Pancreas (tissue), 10 donors: Measurements from ENCODE around the gene ANTXR1. TPM values are rescaled to one million over a fixed set of nuclear protein-coding genes. Genes with fewer than 3 reads are reported as not detected.

ENCODE experiments used
- ATAC-seq, 4 donors: fragments of 200-7000 bp; cut with Tn5 transposase; one replicate each; pipeline versions ENCODE4 v1.8.0 to v1.9.1; 2020; ENCODE audit warnings: mild to moderate bottlenecking in 4 of 4, moderate library complexity in 4 of 4
- DNase-seq, 6 donors: peaks; one replicate each; pipeline ENCODE4 v3.0.0-alpha.2; 2020
- FAIRE-seq: peaks from 2 replicates; lab custom pipeline; 2012; peaks lifted over from hg19 to GRCh38; lab: Jason Lieb, UNC
- H3K27ac ChIP-seq, 4 donors: fragments of 200-600 bp; sonication (generic); 1 replicate in 3 of 4; 2 replicates in 1 of 4; pipeline versions ENCODE4 v1.5.0 to v1.8.0; 2020
- H3K27me3 ChIP-seq, 4 donors: fragments of 200-600 bp; one replicate each; pipeline ENCODE4 v1.8.0; 2021
- H3K36me3 ChIP-seq, 3 donors: fragments of 200-600 bp; sonication (generic) in 1 of 3; one replicate each; pipeline versions ENCODE4 v1.5.0 to v1.8.0; 2020 to 2021
- H3K4me1 ChIP-seq, 3 donors: fragments of 200-600 bp; one replicate each; pipeline ENCODE4 v1.8.0; 2021
- H3K4me3 ChIP-seq, 4 donors: fragments of 200-600 bp; sonication (generic) in 2 of 4; one replicate each; pipeline versions ENCODE4 v1.5.0 to v1.8.0; 2020 to 2021
- H3K9me3 ChIP-seq, 4 donors: fragments of 200-600 bp; one replicate each; pipeline ENCODE4 v1.8.0; 2021
- WGBS, 2 donors: extraction: QIAGEN DNeasy Blood & Tissue Kit; methylation state at CpG; one replicate each; pipeline ENCODE4 v1.1.7; 2013; 5-methylcytosine and 5-hydroxymethylcytosine counted together
- intact Hi-C, 3 donors: fragments of 100-400 bp; cut with DNase I; formaldehyde crosslinking; loops; one replicate each; pipeline versions ENCODE4 v1.11.1 to v1.14.2; 2022
- polyA plus RNA-seq, 2 donors: library from polyadenylated mRNA; stranded (reverse); fragments of 200-250 nt; gene quantifications; one replicate each; pipeline ENCODE4 v1.2.3, GENCODE V29; 2013
- total RNA-seq, 6 donors: library from RNA; stranded (reverse); fragmentation: NEBNext Ultra II Directional in 4 of 6; extraction: Animal tissue kit (Norgen Biotek cat#: 25700) in 4 of 6; gene quantifications; one replicate each; pipeline versions ENCODE4 v1.2.1 to v1.2.4, GENCODE V29; 2021 to 2023
- TF ChIP-seq, protein P1 (sequence below), 4 donors: fragments of 200-600 bp; sonication (generic) in 3 of 4; IDR thresholded peaks; one replicate each; pipeline versions ENCODE4 v1.5.0 to v1.8.0; 2021; ENCODE audit warnings: antibody characterized with exemption in 4 of 4
- donor health status: healthy with polysubstance abuse.
- donor health status: DM: no; HTN: no; CAD: no; lungs with moderate emphysema.
- donor health status: DM: no; HTN: no; CAD: no.
- donor health status: control.
- donor health status: control.
- donor health status: Bipolar disorder and iron deficiency.
- donor health status: DM: yes; HTN: yes; CAD: no.
- donor health status: DM: no; HTN: no; CAD: no.
- donor health status: DM: no; HTN: no; CAD: no.
- donor health status: DM: yes; HTN: yes; CAD: no.

The ANTXR1 gene
- total and polyA plus RNA-seq, 8 donors = 1.7 to 23.4 (median 2.5) TPM

- Histone ChIP-seq H3K36me3 (no peaks in the 10 kb centered on the region), H3K27me3 (no peaks in the 10 kb centered on the region), H3K27ac (no peak overlapping the region), H3K4me1 (no peaks in the 10 kb centered on the region), H3K4me3 (no peak overlapping the region), H3K9me3 (no peaks in the 10 kb centered on the region)
- DNase-seq (no peak), FAIRE-seq (no peak), ATAC-seq (no peak)
- intact Hi-C loops = no loop called here
- 80% methylated on average over 3 of the region's 3 CpGs for WGBS, 2 donors
- TF ChIP-seq, protein P1, sequence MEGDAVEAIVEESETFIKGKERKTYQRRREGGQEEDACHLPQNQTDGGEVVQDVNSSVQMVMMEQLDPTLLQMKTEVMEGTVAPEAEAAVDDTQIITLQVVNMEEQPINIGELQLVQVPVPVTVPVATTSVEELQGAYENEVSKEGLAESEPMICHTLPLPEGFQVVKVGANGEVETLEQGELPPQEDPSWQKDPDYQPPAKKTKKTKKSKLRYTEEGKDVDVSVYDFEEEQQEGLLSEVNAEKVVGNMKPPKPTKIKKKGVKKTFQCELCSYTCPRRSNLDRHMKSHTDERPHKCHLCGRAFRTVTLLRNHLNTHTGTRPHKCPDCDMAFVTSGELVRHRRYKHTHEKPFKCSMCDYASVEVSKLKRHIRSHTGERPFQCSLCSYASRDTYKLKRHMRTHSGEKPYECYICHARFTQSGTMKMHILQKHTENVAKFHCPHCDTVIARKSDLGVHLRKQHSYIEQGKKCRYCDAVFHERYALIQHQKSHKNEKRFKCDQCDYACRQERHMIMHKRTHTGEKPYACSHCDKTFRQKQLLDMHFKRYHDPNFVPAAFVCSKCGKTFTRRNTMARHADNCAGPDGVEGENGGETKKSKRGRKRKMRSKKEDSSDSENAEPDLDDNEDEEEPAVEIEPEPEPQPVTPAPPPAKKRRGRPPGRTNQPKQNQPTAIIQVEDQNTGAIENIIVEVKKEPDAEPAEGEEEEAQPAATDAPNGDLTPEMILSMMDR (IDR thresholded peaks at IDR 0.05) = no peak
Measured at GRCh38 chr2:69211048-69211447, 198.1 kb downstream of the ANTXR1 start.

GRCh38 chr2:69211686-69212085, 198.7 kb downstream of the ANTXR1 start:
- TF ChIP-seq, protein P1 (IDR thresholded peaks at IDR 0.05) = no peak
- no peak for FAIRE-seq
- 71% methylated on average over 5 of the region's 5 CpGs for WGBS, 2 donors
- Histone ChIP-seq H3K4me1 (no peaks in the 10 kb centered on the region), H3K4me3 (no peak overlapping the region), H3K36me3 (no peaks in the 10 kb centered on the region), H3K27ac (no peak overlapping the region), H3K9me3 (no peaks in the 10 kb centered on the region), H3K27me3 (no peaks in the 10 kb centered on the region)
- intact Hi-C loops = no loop called here
- ATAC-seq = no peak
- DNase-seq = no peak

DNA sequence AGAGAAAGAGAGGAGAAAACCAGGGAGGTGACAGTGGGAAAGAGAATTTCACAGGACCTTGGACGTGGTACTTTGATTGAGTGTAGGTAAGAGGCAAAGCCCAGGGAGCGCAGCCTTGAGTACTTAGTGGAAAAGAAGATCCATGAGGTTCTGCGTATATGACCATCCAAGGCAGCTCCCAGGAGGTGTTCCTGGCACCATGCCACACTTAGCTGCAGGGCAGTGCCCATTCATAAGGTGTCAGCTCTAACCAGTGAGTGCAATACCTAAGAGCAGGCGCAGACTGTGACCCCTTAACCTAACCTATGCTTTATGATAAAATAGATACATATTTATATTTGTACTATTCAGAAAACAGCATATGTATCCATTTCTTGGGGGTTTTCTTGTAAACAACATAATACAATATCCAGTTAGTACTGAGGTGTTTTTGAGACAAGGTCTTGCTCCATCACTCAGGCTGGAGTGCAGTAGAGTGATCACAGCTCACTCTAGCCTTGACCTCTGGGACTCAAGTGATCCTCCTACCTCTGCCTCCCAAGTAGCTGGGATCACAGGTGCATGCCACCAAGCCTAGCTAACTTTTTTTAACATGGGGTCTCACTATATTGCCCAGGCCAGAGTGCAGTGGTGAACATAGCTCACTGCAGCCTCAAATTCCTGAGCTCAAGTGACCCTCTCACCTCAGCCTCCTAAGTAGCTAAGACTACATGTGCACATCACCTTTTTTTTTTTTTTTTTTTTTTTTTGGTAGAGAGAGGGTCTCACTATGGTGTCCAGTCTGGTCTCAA, 199.5 kb downstream of the ANTXR1 start:
- no peaks in the 10 kb centered on the region for H3K27me3 ChIP-seq
- intact Hi-C loops = no loop called here
- H3K36me3 ChIP-seq = no peaks in the 10 kb centered on the region
- 85 to 86% methylated on average over 4 of the region's 4 CpGs for WGBS, 2 donors
- no peaks in the 10 kb centered on the region for H3K9me3 ChIP-seq
- no peak for ATAC-seq
- no peak for FAIRE-seq
- TF ChIP-seq, protein P1 (IDR thresholded peaks at IDR 0.05) = no peak
- DNase-seq = no peak
- no peak overlapping the region for H3K27ac ChIP-seq
- H3K4me3 ChIP-seq = no peak overlapping the region
- no peaks in the 10 kb centered on the region for H3K4me1 ChIP-seq

- DNase-seq = no peak
Measured at GRCh38 chr2:69213201-69213600, 200.2 kb downstream of the ANTXR1 start.

More at GRCh38 chr2:69213201-69213600, 200.2 kb downstream of the ANTXR1 start:
- FAIRE-seq (no peak), ATAC-seq (no peak)
- Histone ChIP-seq H3K4me1 (no peaks in the 10 kb centered on the region), H3K36me3 (no peaks in the 10 kb centered on the region), H3K4me3 (no peak overlapping the region), H3K27ac (no peak overlapping the region), H3K9me3 (no peaks in the 10 kb centered on the region), H3K27me3 (no peaks in the 10 kb centered on the region)
- TF ChIP-seq, protein P1 (IDR thresholded peaks at IDR 0.05) = no peak
- intact Hi-C loops = no loop called here
- WGBS, 2 donors = 57 to 63% methylated on average over 4 of the region's 4 CpGs
